K562 (cell line): ENCODE data around the gene MET.

ENCODE experiments used
- BDP1 ChIP-seq: IDR thresholded peaks from 3 replicates; pipeline ENCODE4 v1.6.1; 2011; ENCODE audit not compliant: insufficient read length, insufficient read depth
- CSDE1 ChIP-seq, 2 experiments: fragments of 450-650 bp; IDR thresholded peaks; 2 replicates each; pipeline ENCODE4 v1.6.1; 2016; ENCODE audit warnings: mild to moderate bottlenecking in 1 of 2
- FOXK2 ChIP-seq, 2 experiments: fragments of 450-650 bp; IDR thresholded peaks in 1 of 2; conservative IDR thresholded peaks in 1 of 2; 2 replicates each; pipeline ENCODE4 v1.6.1; 2016; ENCODE audit warnings: low read depth in 2 of 2, mild to moderate bottlenecking in 1 of 2
- GATAD2A ChIP-seq: fragments of 450-650 bp; IDR thresholded peaks from 2 replicates; pipeline ENCODE4 v1.6.1; 2017
- POLR2A ChIP-seq: fragments of 450-650 bp; conservative IDR thresholded peaks from 2 replicates; pipeline ENCODE4 v1.6.1; 2016
- POLR2AphosphoS5 ChIP-seq: IDR thresholded peaks from 2 replicates; pipeline ENCODE4 v1.6.1; 2011; ENCODE audit warnings: mild to moderate bottlenecking, low read depth, low read length, moderate library complexity; ENCODE audit not compliant: control insufficient read depth, insufficient read depth
- TAF1 ChIP-seq: IDR thresholded peaks from 2 replicates; pipeline ENCODE4 v1.6.1; 2011; ENCODE audit warnings: mild to moderate bottlenecking, low read length, moderate library complexity; ENCODE audit not compliant: insufficient read depth, control insufficient read depth, severe bottlenecking; ENCODE audit errors: extremely low read depth
- ZBTB17 ChIP-seq: fragments of 450-650 bp; formaldehyde crosslinking; IDR thresholded peaks from 2 replicates; pipeline ENCODE4 v1.4.0; 2020; ENCODE audit warnings: mild to moderate bottlenecking
- ZNF140 ChIP-seq: fragments of 250-450 bp; sonication (Bioruptor Pico); IDR thresholded peaks from 2 replicates; pipeline ENCODE4 v1.8.0; 2021; ENCODE audit warnings: moderate library complexity, mild to moderate bottlenecking, inconsistent platforms
- ZNF174 ChIP-seq: fragments of 250-450 bp; sonication (Bioruptor Pico); IDR thresholded peaks from 2 replicates; pipeline ENCODE4 v1.4.0; 2020; ENCODE audit warnings: mild to moderate bottlenecking
- ZNF75A ChIP-seq: fragments of 450-650 bp; formaldehyde crosslinking; IDR thresholded peaks from 2 replicates; pipeline ENCODE4 v1.4.0; 2020; ENCODE audit warnings: mild to moderate bottlenecking
- TF ChIP-seq, protein P1 (sequence below), 3 experiments: IDR thresholded peaks in 2 of 3; conservative IDR thresholded peaks in 1 of 3; 2 replicates each; pipeline ENCODE4 v1.5.1; 2011 to 2012; ENCODE audit warnings: low read length in 3 of 3, mild to moderate bottlenecking in 3 of 3, control low read depth in 2 of 3, improper control_type of control experiment in 1 of 3, inconsistent platforms in 1 of 3, low read depth in 1 of 3, mixed read lengths in 1 of 3, moderate library complexity in 1 of 3; ENCODE audit not compliant: insufficient read depth in 2 of 3
- TF ChIP-seq, protein P2 (sequence below): sonication (generic); formaldehyde crosslinking; IDR thresholded peaks from 2 replicates; pipeline ENCODE4 v1.8.0; 2022; ENCODE audit warnings: missing genetic modification reagents, mild to moderate bottlenecking, borderline replicate concordance
- TF ChIP-seq, protein P3 (sequence below): sonication (generic); formaldehyde crosslinking; IDR thresholded peaks from 2 replicates; pipeline ENCODE4 v1.8.0; 2022; ENCODE audit warnings: mild to moderate bottlenecking, low read depth, missing genetic modification reagents

DNA sequence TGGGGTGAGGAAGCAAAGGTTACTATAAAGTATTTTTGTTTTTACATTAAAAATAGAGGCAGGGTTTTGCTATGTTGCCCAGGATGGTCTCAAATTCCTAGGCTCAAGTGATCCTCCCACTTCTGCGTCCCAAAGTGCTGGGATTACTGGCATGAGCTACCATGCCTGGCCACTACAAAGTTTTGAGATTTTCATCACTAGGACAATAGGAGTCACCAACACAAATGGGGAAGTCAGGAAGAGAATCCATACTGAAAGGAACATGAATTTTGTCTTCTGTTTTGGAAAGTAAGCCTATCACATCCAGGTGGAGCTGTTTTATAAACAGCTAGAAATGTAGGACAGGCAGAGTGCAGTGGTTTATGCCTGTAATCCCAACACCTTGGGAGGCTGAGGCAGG lies 170.4 kb downstream of the MET start:
- no peak for TF ChIP-seq ZNF174 (CRISPR knock-in tag)
- no peak for TF ChIP-seq CSDE1 (IDR thresholded peaks at IDR 0.05)
- TF ChIP-seq TAF1, result no peak
- TF ChIP-seq ZNF140 (CRISPR knock-in tag), result no peak
- TF ChIP-seq ZNF75A, result no peak
- no peak for TF ChIP-seq POLR2A
- TF ChIP-seq GATAD2A, result no peak
- TF ChIP-seq BDP1, result no peak
- TF ChIP-seq, protein P1, sequence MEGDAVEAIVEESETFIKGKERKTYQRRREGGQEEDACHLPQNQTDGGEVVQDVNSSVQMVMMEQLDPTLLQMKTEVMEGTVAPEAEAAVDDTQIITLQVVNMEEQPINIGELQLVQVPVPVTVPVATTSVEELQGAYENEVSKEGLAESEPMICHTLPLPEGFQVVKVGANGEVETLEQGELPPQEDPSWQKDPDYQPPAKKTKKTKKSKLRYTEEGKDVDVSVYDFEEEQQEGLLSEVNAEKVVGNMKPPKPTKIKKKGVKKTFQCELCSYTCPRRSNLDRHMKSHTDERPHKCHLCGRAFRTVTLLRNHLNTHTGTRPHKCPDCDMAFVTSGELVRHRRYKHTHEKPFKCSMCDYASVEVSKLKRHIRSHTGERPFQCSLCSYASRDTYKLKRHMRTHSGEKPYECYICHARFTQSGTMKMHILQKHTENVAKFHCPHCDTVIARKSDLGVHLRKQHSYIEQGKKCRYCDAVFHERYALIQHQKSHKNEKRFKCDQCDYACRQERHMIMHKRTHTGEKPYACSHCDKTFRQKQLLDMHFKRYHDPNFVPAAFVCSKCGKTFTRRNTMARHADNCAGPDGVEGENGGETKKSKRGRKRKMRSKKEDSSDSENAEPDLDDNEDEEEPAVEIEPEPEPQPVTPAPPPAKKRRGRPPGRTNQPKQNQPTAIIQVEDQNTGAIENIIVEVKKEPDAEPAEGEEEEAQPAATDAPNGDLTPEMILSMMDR (IDR thresholded peaks at IDR 0.05 in 2 of 3, conservative IDR thresholded peaks at IDR 0.05 in 1 of 3; ENCODE audit: insufficient read depth in 2 of 3, low read depth in 1 of 3, low read length in 3 of 3), result 0 out of 6 replicates have a peak, but pooled peaks of 1 of the 3 experiments have one; percentile 2
- TF ChIP-seq POLR2AphosphoS5, result no peak
- TF ChIP-seq, protein P2, sequence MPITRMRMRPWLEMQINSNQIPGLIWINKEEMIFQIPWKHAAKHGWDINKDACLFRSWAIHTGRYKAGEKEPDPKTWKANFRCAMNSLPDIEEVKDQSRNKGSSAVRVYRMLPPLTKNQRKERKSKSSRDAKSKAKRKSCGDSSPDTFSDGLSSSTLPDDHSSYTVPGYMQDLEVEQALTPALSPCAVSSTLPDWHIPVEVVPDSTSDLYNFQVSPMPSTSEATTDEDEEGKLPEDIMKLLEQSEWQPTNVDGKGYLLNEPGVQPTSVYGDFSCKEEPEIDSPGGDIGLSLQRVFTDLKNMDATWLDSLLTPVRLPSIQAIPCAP (CRISPR knock-in tag), result no peak
- TF ChIP-seq, protein P3, sequence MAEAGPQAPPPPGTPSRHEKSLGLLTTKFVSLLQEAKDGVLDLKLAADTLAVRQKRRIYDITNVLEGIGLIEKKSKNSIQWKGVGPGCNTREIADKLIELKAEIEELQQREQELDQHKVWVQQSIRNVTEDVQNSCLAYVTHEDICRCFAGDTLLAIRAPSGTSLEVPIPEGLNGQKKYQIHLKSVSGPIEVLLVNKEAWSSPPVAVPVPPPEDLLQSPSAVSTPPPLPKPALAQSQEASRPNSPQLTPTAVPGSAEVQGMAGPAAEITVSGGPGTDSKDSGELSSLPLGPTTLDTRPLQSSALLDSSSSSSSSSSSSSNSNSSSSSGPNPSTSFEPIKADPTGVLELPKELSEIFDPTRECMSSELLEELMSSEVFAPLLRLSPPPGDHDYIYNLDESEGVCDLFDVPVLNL, result no peak
- no peak for TF ChIP-seq FOXK2 (conservative IDR thresholded peaks at IDR 0.05 in 1 of 2, IDR thresholded peaks at IDR 0.05 in 1 of 2; ENCODE audit: low read depth in 2 of 2)
- no peak for TF ChIP-seq ZBTB17
